GM23338 (cell line): ENCODE data around the gene KLC1. TPM values are rescaled to one million over a fixed set of nuclear protein-coding genes. Genes with fewer than 3 reads are reported as not detected.

ENCODE experiments used
- CTCF ChIP-seq, 2 experiments: fragments of 200-600 bp in 1 of 2; sonication (generic) in 1 of 2; conservative IDR thresholded peaks; 2 replicates each; pipeline versions ENCODE4 v1.5.1 to v1.6.1; 2016 to 2017; ENCODE audit warnings: antibody characterized with exemption in 2 of 2, low read depth in 2 of 2, mild to moderate bottlenecking in 2 of 2, moderate library complexity in 1 of 2
- ETS1 ChIP-seq: IDR thresholded peaks from 2 replicates; pipeline ENCODE4 v1.6.1; 2016; ENCODE audit warnings: antibody characterized with exemption
- EZH2 ChIP-seq: fragments of 200-600 bp; sonication (generic); IDR thresholded peaks from one replicate; pipeline ENCODE4 v1.8.0; 2017; ENCODE audit warnings: antibody characterized with exemption, mild to moderate bottlenecking, low read depth; ENCODE audit not compliant: unreplicated experiment
- JUNB ChIP-seq: IDR thresholded peaks from one replicate; pipeline ENCODE4 v1.6.1; 2016; ENCODE audit warnings: antibody characterized with exemption; ENCODE audit not compliant: unreplicated experiment
- STAT1 ChIP-seq: IDR thresholded peaks from one replicate; pipeline ENCODE4 v1.6.1; 2016; ENCODE audit warnings: antibody characterized with exemption; ENCODE audit not compliant: unreplicated experiment
- ZNF114 ChIP-seq: fragments of 250-450 bp; sonication (Bioruptor Pico); IDR thresholded peaks from 2 replicates; pipeline ENCODE4 v1.5.0; 2020; ENCODE audit warnings: mild to moderate bottlenecking, moderate library complexity
- ZNF462 ChIP-seq: fragments of 250-450 bp; sonication (Bioruptor Pico); IDR thresholded peaks from 2 replicates; pipeline ENCODE4 v1.5.0; 2020; ENCODE audit warnings: mild to moderate bottlenecking, moderate library complexity
- polyA plus RNA-seq: library from polyadenylated mRNA; unstranded; fragments of >200 nt; fragmentation: Nextera tagmentation; extraction: Ambion mirVana; gene quantifications from 2 replicates; pipeline ENCODE4 v1.2.1, GENCODE V29; 2016
- total RNA-seq: library from RNA; depleted of rRNA; stranded (reverse); fragments of >200 nt; shearing (Covaris generic); gene quantifications from 2 replicates; pipeline ENCODE4 v1.2.3, GENCODE V29; 2014

KLC1 gene
- total and polyA plus RNA-seq, 2 experiments from 2014 or later, result 165 to 308 TPM

- TF ChIP-seq ZNF462 (no peak), ZNF114 (CRISPR knock-in tag) (no peak), STAT1 (no peak), ETS1 (no peak), CTCF (conservative IDR thresholded peaks at IDR 0.05; ENCODE audit: low read depth in 2 of 2) (no peak), JUNB (no peak), EZH2 (no peak)
Observed at GRCh38 chr14:103729496-103730448, 100.8 kb downstream of the KLC1 start (continued).
